ENCODE measurements around the gene INPP4B. TPM values are rescaled to one million over a fixed set of nuclear protein-coding genes. Genes with fewer than 3 reads are reported as not detected.

INPP4B gene
- total RNA-seq, 1 experiment from 2014 or later: 0.07 TPM

- Histone ChIP-seq H3K4ac (ENCODE audit: low read depth, low read length) (no peak overlapping the region), H3T11ph (ENCODE audit: low read length) (no peak overlapping the region), H3K14ac (ENCODE audit: insufficient read depth, low read length) (no peak overlapping the region), H3K23ac (ENCODE audit: insufficient read length, low read depth, low read length) (no peak overlapping the region), H3K27me3 (ENCODE audit: insufficient read depth, low read length) (no peaks in the 10 kb centered on the region), H4K5ac (ENCODE audit: insufficient read length, low read depth, low read length) (no peak overlapping the region), H3K27ac (ENCODE audit: insufficient read length, low read depth, low read length) (no peak overlapping the region), H3K23me2 (ENCODE audit: insufficient read length, low read depth, low read length, poor library complexity, severe bottlenecking) (no peaks in the 10 kb centered on the region), H3K9ac (ENCODE audit: extremely low read depth, insufficient read length, low read length) (no peak overlapping the region), H3K4me1 (ENCODE audit: insufficient read depth, low read length) (peaks cover 4% of the 10 kb centered on the region; the same call in 1 of the 2 replicates), H4K91ac (ENCODE audit: insufficient read length, low read depth, low read length) (no peak overlapping the region), H4K8ac (replicated peaks; ENCODE audit: insufficient read length, low read depth, low read length) (no peak overlapping the region), H3K79me2 (ENCODE audit: insufficient read depth, low read length) (no peaks in the 10 kb centered on the region), H2AK5ac (ENCODE audit: insufficient read length, low read length) (no peak overlapping the region), H3K18ac (ENCODE audit: insufficient read length, low read depth, low read length) (no peak overlapping the region), H2BK120ac (ENCODE audit: low read depth, low read length, poor library complexity, severe bottlenecking) (no peak overlapping the region), H2BK12ac (ENCODE audit: insufficient read length, low read depth, low read length) (no peak overlapping the region), H2BK15ac (ENCODE audit: low read depth, low read length) (no peak overlapping the region), H3K9me3 (ENCODE audit: control insufficient read depth, low read depth, low read length) (no peaks in the 10 kb centered on the region), H3K56ac (ENCODE audit: insufficient read length, low read depth, low read length) (no peak overlapping the region), H2BK20ac (ENCODE audit: low read depth, low read length, poor library complexity, severe bottlenecking) (no peak overlapping the region), H2AFZ (ENCODE audit: low read length) (no peak overlapping the region), H2BK5ac (ENCODE audit: insufficient read length, low read length) (no peak overlapping the region), H3K4me2 (ENCODE audit: insufficient read depth, insufficient read length, low read length) (no peak overlapping the region), H3K79me1 (ENCODE audit: insufficient read depth, low read depth, low read length, poor library complexity, severe bottlenecking) (no peaks in the 10 kb centered on the region), H4K20me1 (ENCODE audit: control insufficient read depth, insufficient read depth, insufficient read length) (no peaks in the 10 kb centered on the region)
- H3K27me3 Mint-ChIP-seq (ENCODE audit: low read depth): no peaks in the 10 kb centered on the region
- TF ChIP-seq CTCF (conservative IDR thresholded peaks at IDR 0.05): no peak
- WGBS (ENCODE audit: extremely low coverage, insufficient read length, low lambda C conversion rate): no CpG with 5 or more reads among the region's 5 CpGs
- H3K4me1 Mint-ChIP-seq: peaks cover 8 to 15% of the 10 kb centered on the region in 2 experiments
- no peaks in the 10 kb centered on the region for H3K9me3 Mint-ChIP-seq
- no peak for DNase-seq
- H3K36me3 Mint-ChIP-seq (ENCODE audit: insufficient read depth in 1 of 3, low read depth in 3 of 3): 0 out of 7 replicates have a peak, but pooled peaks cover 0 to 2% (median 0%) of the 10 kb centered on the region in 3 experiments
- no peak overlapping the region for H3K4me3 Mint-ChIP-seq
- no peak overlapping the region for H3K27ac Mint-ChIP-seq
Observed at GRCh38 chr4:142550965-142551364, 295.1 kb downstream of the INPP4B start.

All from H9 (cell line).